ENCODE data around the gene TTC36.

TTC36 gene

GRCh38 chr11:118514103-118514502, 13.2 kb upstream of the TTC36 start:
- Histone ChIP-seq H3K4me3 (no peak overlapping the region), H3K27ac (peak overlapping the region in 8 of 11 experiments; percentile 57 to 81 (median 76); a peak in 16 of 22 replicates), H4K20me1 (0 out of 22 replicates have a peak, but pooled peaks cover 0 to 3% (median 0%) of the 10 kb centered on the region in 11 experiments), H3K9me3 (replicated peaks in 1 of 11) (no peaks in the 10 kb centered on the region), H3K36me3 (peaks cover 80 to 100% (median 92%) of the 10 kb centered on the region in 11 experiments), H3K9ac (peak overlapping the region in 8 of 11 experiments; percentile 22 to 64 (median 48); a peak in 15 of 22 replicates), H3K4me2 (peak overlapping the region in 10 of 11 experiments; percentile 45 to 70 (median 58); a peak in 21 of 22 replicates), H3K27me3 (no peaks in the 10 kb centered on the region), H3K4me1 (peaks cover 12 to 36% (median 27%) of the 10 kb centered on the region in 10 experiments)
- TF ChIP-seq Cebpa-rat (IDR thresholded peaks at IDR 0.05), result no peak

- TF ChIP-seq Cebpa-rat (IDR thresholded peaks at IDR 0.05), result no peak
- Histone ChIP-seq H3K27me3 (no peaks in the 10 kb centered on the region), H3K9ac (no peak overlapping the region), H3K4me2 (peak overlapping the region in 1 of 11 experiments; percentile 13; a peak in 1 of 22 replicates), H3K9me3 (replicated peaks in 1 of 11) (no peaks in the 10 kb centered on the region), H4K20me1 (peaks cover 0 to 31% (median 8%) of the 10 kb centered on the region in 11 experiments; a peak in 8 of 22 replicates), H3K4me1 (peaks cover 35 to 72% (median 61%) of the 10 kb centered on the region in 10 experiments), H3K36me3 (peaks cover 78 to 97% (median 88%) of the 10 kb centered on the region in 11 experiments), H3K27ac (peak overlapping the region in 5 of 11 experiments; percentile 1 to 90 (median 17); a peak in 5 of 22 replicates), H3K4me3 (no peak overlapping the region)
Measured at GRCh38 chr11:118519549-118519948, 7.7 kb upstream of the TTC36 start.

- Histone ChIP-seq H3K4me3 (peak overlapping the region in 5 of 10 experiments; percentile 2 to 30 (median 26); a peak in 6 of 20 replicates), H3K27ac (peak overlapping the region in 9 of 11 experiments; percentile 26 to 90 (median 85); a peak in 18 of 22 replicates), H3K4me1 (peaks cover 53 to 74% (median 67%) of the 10 kb centered on the region in 10 experiments), H3K36me3 (peaks cover 57 to 76% (median 70%) of the 10 kb centered on the region in 11 experiments), H3K9me3 (replicated peaks in 1 of 11) (no peaks in the 10 kb centered on the region), H3K4me2 (peak overlapping the region; percentile 61 to 95 (median 88)), H3K9ac (peak overlapping the region in 8 of 11 experiments; percentile 43 to 70 (median 64); a peak in 15 of 22 replicates), H4K20me1 (peaks cover 0 to 41% (median 17%) of the 10 kb centered on the region in 11 experiments; a peak in 9 of 22 replicates), H3K27me3 (no peaks in the 10 kb centered on the region)
- no peak for TF ChIP-seq Cebpa-rat (IDR thresholded peaks at IDR 0.05)
Measured at GRCh38 chr11:118521892-118522311, 5.4 kb upstream of the TTC36 start.

- Histone ChIP-seq H3K4me1 (peaks cover 53 to 80% (median 72%) of the 10 kb centered on the region in 10 experiments), H3K27ac (peak overlapping the region in 9 of 11 experiments; percentile 26 to 90 (median 85); a peak in 18 of 22 replicates), H4K20me1 (peaks cover 0 to 41% (median 17%) of the 10 kb centered on the region in 11 experiments; a peak in 9 of 22 replicates), H3K27me3 (no peaks in the 10 kb centered on the region), H3K36me3 (peaks cover 55 to 76% (median 65%) of the 10 kb centered on the region in 11 experiments), H3K4me2 (peak overlapping the region; percentile 61 to 95 (median 88)), H3K9me3 (replicated peaks in 1 of 11) (no peaks in the 10 kb centered on the region), H3K4me3 (peak overlapping the region in 5 of 10 experiments; percentile 2 to 30 (median 26); a peak in 8 of 20 replicates), H3K9ac (peak overlapping the region in 9 of 11 experiments; percentile 6 to 70 (median 62); a peak in 15 of 22 replicates)
- TF ChIP-seq Cebpa-rat (IDR thresholded peaks at IDR 0.05), result no peak
Measured at GRCh38 chr11:118522571-118523072, 4.7 kb upstream of the TTC36 start.

GRCh38 chr11:118524356-118524755, 2.9 kb upstream of the TTC36 start:
- H3K4me3 ChIP-seq, result peak overlapping the region in 5 of 10 experiments; percentile 25 to 42 (median 38); a peak in 9 of 20 replicates
- peak overlapping the region in 9 of 11 experiments; percentile 37 to 90 (median 85); a peak in 20 of 22 replicates for H3K27ac ChIP-seq

GRCh38 chr11:118524757-118525470, 2.4 kb upstream of the TTC36 start:
- peak overlapping the region in 6 of 10 experiments; percentile 14 to 42 (median 34); a peak in 10 of 20 replicates for H3K4me3 ChIP-seq
- H3K36me3 ChIP-seq, result peaks cover 33 to 54% (median 46%) of the 10 kb centered on the region in 11 experiments
- H4K20me1 ChIP-seq, result peaks cover 0 to 41% (median 17%) of the 10 kb centered on the region in 11 experiments; a peak in 9 of 22 replicates
- peak overlapping the region in 9 of 11 experiments; percentile 16 to 78 (median 67); a peak in 17 of 22 replicates for H3K9ac ChIP-seq
- H3K27me3 ChIP-seq, result peaks cover 0 to 9% (median 0%) of the 10 kb centered on the region in 11 experiments; a peak in 3 of 22 replicates
- peak overlapping the region; percentile 82 to 95 (median 88) for H3K4me2 ChIP-seq
- peak overlapping the region in 9 of 11 experiments; percentile 37 to 90 (median 85); a peak in 20 of 22 replicates for H3K27ac ChIP-seq
- no peaks in the 10 kb centered on the region for H3K9me3 ChIP-seq (replicated peaks in 1 of 11)
- peaks cover 61 to 96% (median 80%) of the 10 kb centered on the region in 10 experiments for H3K4me1 ChIP-seq
- peak in 3 of 11 experiments; percentile 31 to 75 (median 40); a peak in 3 of 22 replicates for TF ChIP-seq Cebpa-rat (IDR thresholded peaks at IDR 0.05)

More at GRCh38 chr11:118524356-118524755, 2.9 kb upstream of the TTC36 start:
- H3K9ac ChIP-seq, result peak overlapping the region in 9 of 11 experiments; percentile 16 to 78 (median 67); a peak in 16 of 22 replicates
- H3K27me3 ChIP-seq, result 0 out of 22 replicates have a peak, but pooled peaks cover 0 to 3% (median 0%) of the 10 kb centered on the region in 11 experiments
- H3K36me3 ChIP-seq, result peaks cover 39 to 59% (median 51%) of the 10 kb centered on the region in 11 experiments
- peaks cover 56 to 90% (median 77%) of the 10 kb centered on the region in 10 experiments for H3K4me1 ChIP-seq
- no peaks in the 10 kb centered on the region for H3K9me3 ChIP-seq (replicated peaks in 1 of 11)
- H3K4me2 ChIP-seq, result peak overlapping the region; percentile 82 to 95 (median 88)
- H4K20me1 ChIP-seq, result peaks cover 0 to 41% (median 17%) of the 10 kb centered on the region in 11 experiments; a peak in 9 of 22 replicates
- no peak for TF ChIP-seq Cebpa-rat (IDR thresholded peaks at IDR 0.05)

- no peak for TF ChIP-seq Cebpa-rat (IDR thresholded peaks at IDR 0.05)
- Histone ChIP-seq H3K4me3 (no peak overlapping the region), H3K9me3 (replicated peaks in 1 of 11) (no peaks in the 10 kb centered on the region)
Measured at GRCh38 chr11:118526688-118527087, 586 bp upstream of the TTC36 start.

GRCh38 chr11:118528511-118528910, 1.2 kb downstream of the TTC36 start:
- Histone ChIP-seq H3K4me3 (no peak overlapping the region), H3K27me3 (peaks cover 0 to 23% (median 0%) of the 10 kb centered on the region in 11 experiments; a peak in 4 of 22 replicates), H4K20me1 (peaks cover 0 to 19% (median 12%) of the 10 kb centered on the region in 11 experiments; a peak in 9 of 22 replicates), H3K9me3 (replicated peaks in 1 of 11) (no peaks in the 10 kb centered on the region), H3K36me3 (peaks cover 2 to 22% (median 14%) of the 10 kb centered on the region in 11 experiments; a peak in 16 of 22 replicates), H3K9ac (no peak overlapping the region), H3K4me2 (peak overlapping the region in 6 of 11 experiments; percentile 4 to 94 (median 22); a peak in 4 of 22 replicates), H3K4me1 (peaks cover 40 to 81% (median 62%) of the 10 kb centered on the region in 10 experiments), H3K27ac (peak overlapping the region in 1 of 11 experiments; percentile 24; a peak in 1 of 22 replicates)
- no peak for TF ChIP-seq Cebpa-rat (IDR thresholded peaks at IDR 0.05)

More at GRCh38 chr11:118526688-118527087, 586 bp upstream of the TTC36 start:
- Histone ChIP-seq H3K27ac (peak overlapping the region in 6 of 11 experiments; percentile 8 to 90 (median 60); a peak in 6 of 22 replicates), H4K20me1 (peaks cover 0 to 33% (median 17%) of the 10 kb centered on the region in 11 experiments; a peak in 9 of 22 replicates), H3K4me1 (peaks cover 59 to 94% (median 78%) of the 10 kb centered on the region in 10 experiments), H3K4me2 (peak overlapping the region in 4 of 11 experiments; percentile 9 to 54 (median 32); a peak in 5 of 22 replicates), H3K9ac (no peak overlapping the region), H3K36me3 (peaks cover 16 to 38% (median 29%) of the 10 kb centered on the region in 11 experiments), H3K27me3 (peaks cover 0 to 23% (median 0%) of the 10 kb centered on the region in 11 experiments; a peak in 4 of 22 replicates)

All from BLaER1 treated with 17β-estradiol and CSF1 and Interleukin-3, amounts not matched to agents 10 nM and 100 nM (cell line).